ENCODE data around the gene USP17L26.
"Not testable (repeated sequence)": the region's sequence is repeated elsewhere in the genome, so short reads cannot be mapped to it uniquely, and the experiment has no call there.

DNA sequence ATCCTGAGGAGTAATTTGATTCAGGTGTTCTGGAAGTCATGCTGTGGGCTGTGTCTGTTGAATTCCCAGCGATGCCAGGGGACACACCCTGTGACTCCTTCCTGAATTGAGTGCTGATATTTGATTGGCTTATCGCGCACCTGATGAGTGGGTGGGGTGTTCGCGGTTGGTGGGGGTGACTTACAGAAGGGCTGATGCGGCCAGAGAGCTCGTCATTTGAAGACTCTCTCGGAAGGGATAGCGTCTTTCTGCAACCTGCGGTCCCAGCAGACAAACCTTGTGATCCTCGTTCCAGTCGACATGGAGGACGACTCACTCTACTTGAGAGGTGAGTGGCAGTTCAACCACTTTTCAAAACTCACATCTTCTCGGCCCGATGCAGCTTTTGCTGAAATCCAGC lies 4.6 kb downstream of the USP17L26 start, which contains the start of gene USP17L5:
- TF ChIP-seq EP300 (IDR thresholded peaks at IDR 0.05; ENCODE audit: low read depth); POLR2AphosphoS5 (IDR thresholded peaks at IDR 0.05): not testable (repeated sequence)
- TF ChIP-seq, protein P1, sequence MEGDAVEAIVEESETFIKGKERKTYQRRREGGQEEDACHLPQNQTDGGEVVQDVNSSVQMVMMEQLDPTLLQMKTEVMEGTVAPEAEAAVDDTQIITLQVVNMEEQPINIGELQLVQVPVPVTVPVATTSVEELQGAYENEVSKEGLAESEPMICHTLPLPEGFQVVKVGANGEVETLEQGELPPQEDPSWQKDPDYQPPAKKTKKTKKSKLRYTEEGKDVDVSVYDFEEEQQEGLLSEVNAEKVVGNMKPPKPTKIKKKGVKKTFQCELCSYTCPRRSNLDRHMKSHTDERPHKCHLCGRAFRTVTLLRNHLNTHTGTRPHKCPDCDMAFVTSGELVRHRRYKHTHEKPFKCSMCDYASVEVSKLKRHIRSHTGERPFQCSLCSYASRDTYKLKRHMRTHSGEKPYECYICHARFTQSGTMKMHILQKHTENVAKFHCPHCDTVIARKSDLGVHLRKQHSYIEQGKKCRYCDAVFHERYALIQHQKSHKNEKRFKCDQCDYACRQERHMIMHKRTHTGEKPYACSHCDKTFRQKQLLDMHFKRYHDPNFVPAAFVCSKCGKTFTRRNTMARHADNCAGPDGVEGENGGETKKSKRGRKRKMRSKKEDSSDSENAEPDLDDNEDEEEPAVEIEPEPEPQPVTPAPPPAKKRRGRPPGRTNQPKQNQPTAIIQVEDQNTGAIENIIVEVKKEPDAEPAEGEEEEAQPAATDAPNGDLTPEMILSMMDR (IDR thresholded peaks at IDR 0.05): not testable (repeated sequence)

Measured in transverse colon (tissue), 4 donors.